SK-N-SH treated with all-trans-retinoic acid at 6 μM for 48 hours (cell line): ENCODE measurements around the gene WDR62.
"Not testable (repeated sequence)": the region's sequence is repeated elsewhere in the genome, so short reads cannot be mapped to it uniquely, and the experiment has no call there.

ENCODE experiments used
- ATAC-seq: fragments of 200-7000 bp; cut with Tn5 transposase; 3 replicates; pipeline ENCODE4 v1.9.1; 2020; ENCODE audit warnings: mild to moderate bottlenecking, moderate library complexity
- BACH2 ChIP-seq: fragments of 250-450 bp; sonication (Bioruptor Pico); IDR thresholded peaks from 2 replicates; pipeline ENCODE4 v1.9.0; 2021; ENCODE audit warnings: mild to moderate bottlenecking, borderline replicate concordance
- CSDC2 ChIP-seq: fragments of 250-450 bp; sonication (Bioruptor Pico); IDR thresholded peaks from 2 replicates; pipeline ENCODE4 v1.5.0; 2020; ENCODE audit warnings: mild to moderate bottlenecking, moderate library complexity
- ESRRG ChIP-seq: fragments of 250-450 bp; sonication (Bioruptor Pico); IDR thresholded peaks from 2 replicates; pipeline ENCODE4 v1.6.1; 2021; ENCODE audit warnings: mild to moderate bottlenecking
- GLIS3 ChIP-seq: fragments of 250-450 bp; sonication (Bioruptor Pico); IDR thresholded peaks from 2 replicates; pipeline ENCODE4 v1.5.0; 2020; ENCODE audit warnings: mild to moderate bottlenecking, moderate library complexity
- ISL1 ChIP-seq: fragments of 250-450 bp; sonication (Bioruptor Pico); IDR thresholded peaks from 2 replicates; pipeline ENCODE4 v2.1.2; 2022; ENCODE audit warnings: mild to moderate bottlenecking, moderate library complexity
- OSR1 ChIP-seq: fragments of 250-450 bp; sonication (Bioruptor Pico); IDR thresholded peaks from 2 replicates; pipeline ENCODE4 v1.8.0; 2022; ENCODE audit warnings: moderate library complexity, mild to moderate bottlenecking, inconsistent platforms
- PATZ1 ChIP-seq: fragments of 250-450 bp; sonication (Bioruptor Pico); IDR thresholded peaks from 2 replicates; pipeline ENCODE4 v1.8.0; 2020; ENCODE audit warnings: mild to moderate bottlenecking, moderate library complexity, borderline replicate concordance
- POU6F1 ChIP-seq: fragments of 250-450 bp; sonication (Bioruptor Pico); IDR thresholded peaks from 2 replicates; pipeline ENCODE4 v1.8.0; 2021; ENCODE audit warnings: low read depth, mild to moderate bottlenecking, moderate library complexity, borderline replicate concordance
- PPARA ChIP-seq: fragments of 250-450 bp; sonication (Bioruptor Pico); IDR thresholded peaks from 2 replicates; pipeline ENCODE4 v1.5.0; 2020; ENCODE audit warnings: mild to moderate bottlenecking, borderline replicate concordance
- RARB ChIP-seq: fragments of 250-450 bp; sonication (Bioruptor Pico); IDR thresholded peaks from 2 replicates; pipeline ENCODE4 v1.8.0; 2021; ENCODE audit warnings: mild to moderate bottlenecking, moderate library complexity
- TCF4 ChIP-seq: fragments of 250-450 bp; sonication (Bioruptor Pico); IDR thresholded peaks from 2 replicates; pipeline ENCODE4 v1.8.0; 2021; ENCODE audit warnings: mild to moderate bottlenecking, moderate library complexity, borderline replicate concordance
- TOX ChIP-seq: fragments of 250-450 bp; sonication (Bioruptor Pico); IDR thresholded peaks from 2 replicates; pipeline ENCODE4 v1.8.0; 2021; ENCODE audit warnings: mild to moderate bottlenecking, moderate library complexity, borderline replicate concordance
- ZC3H10 ChIP-seq: fragments of 250-450 bp; sonication (Bioruptor Pico); IDR thresholded peaks from 2 replicates; pipeline ENCODE4 v1.5.1; 2021; ENCODE audit warnings: mild to moderate bottlenecking, moderate library complexity
- ZFP3 ChIP-seq: fragments of 250-450 bp; sonication (Bioruptor Pico); IDR thresholded peaks from 2 replicates; pipeline ENCODE4 v1.5.0; 2020; ENCODE audit warnings: mild to moderate bottlenecking, moderate library complexity
- ZNF565 ChIP-seq: fragments of 450-650 bp; formaldehyde crosslinking; conservative IDR thresholded peaks from 2 replicates; pipeline ENCODE4 v1.5.0; 2020; ENCODE audit warnings: low read depth, mild to moderate bottlenecking, moderate library complexity
- ZNF70 ChIP-seq: fragments of 450-650 bp; formaldehyde crosslinking; IDR thresholded peaks from 2 replicates; pipeline ENCODE4 v1.5.0; 2020; ENCODE audit warnings: mild to moderate bottlenecking, moderate library complexity
- ZNF8 ChIP-seq: fragments of 450-650 bp; formaldehyde crosslinking; IDR thresholded peaks from 2 replicates; pipeline ENCODE4 v1.5.0; 2020; ENCODE audit warnings: mild to moderate bottlenecking, moderate library complexity
- TF ChIP-seq, protein P1 (sequence below): fragments of 250-450 bp; sonication (Bioruptor Pico); IDR thresholded peaks from 2 replicates; pipeline ENCODE4 v1.5.1; 2021; ENCODE audit warnings: mild to moderate bottlenecking, moderate library complexity
- TF ChIP-seq, protein P2 (sequence below): fragments of 250-450 bp; sonication (Bioruptor Pico); IDR thresholded peaks from 2 replicates; pipeline ENCODE4 v1.5.1; 2020; ENCODE audit warnings: low read depth, mild to moderate bottlenecking, moderate library complexity
- TF ChIP-seq, protein P3 (sequence below): fragments of 250-450 bp; sonication (Bioruptor Pico); IDR thresholded peaks from 2 replicates; pipeline ENCODE4 v1.5.0; 2020; ENCODE audit warnings: mild to moderate bottlenecking, moderate library complexity

WDR62 gene

GRCh38 chr19:36064826-36065225 is 10.1 kb downstream of the WDR62 start:
- no peak for ATAC-seq
- TF ChIP-seq CSDC2 (CRISPR knock-in tag) (no peak), ZNF8 (CRISPR knock-in tag) (no peak), ZFP3 (CRISPR knock-in tag) (no peak), BACH2 (CRISPR knock-in tag) (no peak), ISL1 (CRISPR knock-in tag) (no peak), PATZ1 (no peak), PPARA (CRISPR knock-in tag) (no peak), TOX (CRISPR knock-in tag) (no peak), POU6F1 (CRISPR knock-in tag) (no peak)
- TF ChIP-seq, protein P1, sequence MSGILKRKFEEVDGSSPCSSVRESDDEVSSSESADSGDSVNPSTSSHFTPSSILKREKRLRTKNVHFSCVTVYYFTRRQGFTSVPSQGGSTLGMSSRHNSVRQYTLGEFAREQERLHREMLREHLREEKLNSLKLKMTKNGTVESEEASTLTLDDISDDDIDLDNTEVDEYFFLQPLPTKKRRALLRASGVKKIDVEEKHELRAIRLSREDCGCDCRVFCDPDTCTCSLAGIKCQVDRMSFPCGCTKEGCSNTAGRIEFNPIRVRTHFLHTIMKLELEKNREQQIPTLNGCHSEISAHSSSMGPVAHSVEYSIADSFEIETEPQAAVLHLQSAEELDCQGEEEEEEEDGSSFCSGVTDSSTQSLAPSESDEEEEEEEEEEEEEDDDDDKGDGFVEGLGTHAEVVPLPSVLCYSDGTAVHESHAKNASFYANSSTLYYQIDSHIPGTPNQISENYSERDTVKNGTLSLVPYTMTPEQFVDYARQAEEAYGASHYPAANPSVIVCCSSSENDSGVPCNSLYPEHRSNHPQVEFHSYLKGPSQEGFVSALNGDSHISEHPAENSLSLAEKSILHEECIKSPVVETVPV = no peak

DNA sequence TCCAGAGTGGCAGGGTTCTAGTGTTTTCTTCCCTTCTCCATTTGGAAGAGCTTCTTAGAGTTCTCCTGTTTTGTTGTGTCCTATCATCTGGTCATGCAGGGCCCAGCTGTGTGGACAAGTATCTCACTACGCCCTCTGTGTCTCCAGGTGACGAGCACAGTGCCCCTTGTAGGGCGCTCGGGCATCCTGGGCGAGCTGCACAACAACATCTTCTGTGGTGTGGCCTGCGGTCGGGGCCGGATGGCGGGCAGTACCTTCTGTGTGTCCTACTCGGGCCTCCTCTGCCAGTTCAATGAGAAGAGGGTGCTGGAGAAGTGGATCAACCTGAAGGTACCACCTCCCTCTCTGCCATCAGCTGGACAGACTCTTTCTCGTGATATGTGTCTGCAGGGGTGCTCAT is 13.0 kb downstream of the WDR62 start:
- no peak for ATAC-seq
- TF ChIP-seq TOX (CRISPR knock-in tag) = no peak
- TF ChIP-seq RARB (CRISPR knock-in tag) = no peak
- TF ChIP-seq, protein P2, sequence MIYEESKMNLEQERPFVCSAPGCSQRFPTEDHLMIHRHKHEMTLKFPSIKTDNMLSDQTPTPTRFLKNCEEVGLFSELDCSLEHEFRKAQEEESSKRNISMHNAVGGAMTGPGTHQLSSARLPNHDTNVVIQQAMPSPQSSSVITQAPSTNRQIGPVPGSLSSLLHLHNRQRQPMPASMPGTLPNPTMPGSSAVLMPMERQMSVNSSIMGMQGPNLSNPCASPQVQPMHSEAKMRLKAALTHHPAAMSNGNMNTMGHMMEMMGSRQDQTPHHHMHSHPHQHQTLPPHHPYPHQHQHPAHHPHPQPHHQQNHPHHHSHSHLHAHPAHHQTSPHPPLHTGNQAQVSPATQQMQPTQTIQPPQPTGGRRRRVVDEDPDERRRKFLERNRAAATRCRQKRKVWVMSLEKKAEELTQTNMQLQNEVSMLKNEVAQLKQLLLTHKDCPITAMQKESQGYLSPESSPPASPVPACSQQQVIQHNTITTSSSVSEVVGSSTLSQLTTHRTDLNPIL = no peak
- TF ChIP-seq, protein P3, sequence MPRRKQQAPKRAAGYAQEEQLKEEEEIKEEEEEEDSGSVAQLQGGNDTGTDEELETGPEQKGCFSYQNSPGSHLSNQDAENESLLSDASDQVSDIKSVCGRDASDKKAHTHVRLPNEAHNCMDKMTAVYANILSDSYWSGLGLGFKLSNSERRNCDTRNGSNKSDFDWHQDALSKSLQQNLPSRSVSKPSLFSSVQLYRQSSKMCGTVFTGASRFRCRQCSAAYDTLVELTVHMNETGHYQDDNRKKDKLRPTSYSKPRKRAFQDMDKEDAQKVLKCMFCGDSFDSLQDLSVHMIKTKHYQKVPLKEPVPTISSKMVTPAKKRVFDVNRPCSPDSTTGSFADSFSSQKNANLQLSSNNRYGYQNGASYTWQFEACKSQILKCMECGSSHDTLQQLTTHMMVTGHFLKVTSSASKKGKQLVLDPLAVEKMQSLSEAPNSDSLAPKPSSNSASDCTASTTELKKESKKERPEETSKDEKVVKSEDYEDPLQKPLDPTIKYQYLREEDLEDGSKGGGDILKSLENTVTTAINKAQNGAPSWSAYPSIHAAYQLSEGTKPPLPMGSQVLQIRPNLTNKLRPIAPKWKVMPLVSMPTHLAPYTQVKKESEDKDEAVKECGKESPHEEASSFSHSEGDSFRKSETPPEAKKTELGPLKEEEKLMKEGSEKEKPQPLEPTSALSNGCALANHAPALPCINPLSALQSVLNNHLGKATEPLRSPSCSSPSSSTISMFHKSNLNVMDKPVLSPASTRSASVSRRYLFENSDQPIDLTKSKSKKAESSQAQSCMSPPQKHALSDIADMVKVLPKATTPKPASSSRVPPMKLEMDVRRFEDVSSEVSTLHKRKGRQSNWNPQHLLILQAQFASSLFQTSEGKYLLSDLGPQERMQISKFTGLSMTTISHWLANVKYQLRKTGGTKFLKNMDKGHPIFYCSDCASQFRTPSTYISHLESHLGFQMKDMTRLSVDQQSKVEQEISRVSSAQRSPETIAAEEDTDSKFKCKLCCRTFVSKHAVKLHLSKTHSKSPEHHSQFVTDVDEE (CRISPR knock-in tag) = no peak
- no peak for TF ChIP-seq GLIS3 (CRISPR knock-in tag)
- TF ChIP-seq TCF4 (CRISPR knock-in tag) = no peak
- no peak for TF ChIP-seq PPARA (CRISPR knock-in tag)

GRCh38 chr19:36068810-36069499 is 14.3 kb downstream of the WDR62 start:
- not testable (repeated sequence) for ATAC-seq

GRCh38 chr19:36072081-36072480 is 17.4 kb downstream of the WDR62 start:
- no peak for ATAC-seq
- TF ChIP-seq ZNF8 (CRISPR knock-in tag) = no peak
- no peak for TF ChIP-seq ZNF565 (CRISPR knock-in tag)
- no peak for TF ChIP-seq GLIS3 (CRISPR knock-in tag)
- no peak for TF ChIP-seq RARB (CRISPR knock-in tag)
- TF ChIP-seq ZNF70 (CRISPR knock-in tag) = no peak
- no peak for TF ChIP-seq TCF4 (CRISPR knock-in tag)
- TF ChIP-seq, protein P1 = no peak
- TF ChIP-seq TOX (CRISPR knock-in tag) = no peak
- no peak for TF ChIP-seq ESRRG (CRISPR knock-in tag)
- no peak for TF ChIP-seq PPARA (CRISPR knock-in tag)
- no peak for TF ChIP-seq PATZ1
- TF ChIP-seq POU6F1 (CRISPR knock-in tag) = no peak
- TF ChIP-seq ZC3H10 (CRISPR knock-in tag) = no peak
- TF ChIP-seq OSR1 (CRISPR knock-in tag) = no peak
- TF ChIP-seq ZFP3 (CRISPR knock-in tag) = no peak
